ENCODE measurements around the gene BRD9. TPM values are rescaled to one million over a fixed set of nuclear protein-coding genes. Genes with fewer than 3 reads are reported as not detected.
A peak's percentile ranks its signal among the peaks of the same experiment; 100 is the strongest.

The BRD9 gene
- polyA plus RNA-seq, 1 donor (not counting 4 experiments of a cell fraction or from before 2014, with no cell fraction given), result 10.1 TPM

GRCh38 chr5:819078-819477 lies 73.5 kb downstream of the BRD9 start:
- no peaks in the 10 kb centered on the region for H4K20me1 ChIP-seq (ENCODE audit: control insufficient read depth, extremely low read depth, insufficient read depth, low read length)
- no peaks in the 10 kb centered on the region for H3K27me3 ChIP-seq (ENCODE audit: control insufficient read depth, extremely low read depth, insufficient read depth, low read length)
- no peak overlapping the region for H3K4me3 ChIP-seq (ENCODE audit: control insufficient read depth in 2 of 3, extremely low read depth in 1 of 3, insufficient read depth in 2 of 3, low read depth in 1 of 3, low read length in 3 of 3)
- H3K9me1 ChIP-seq (ENCODE audit: control insufficient read depth, extremely low read depth, insufficient read depth, low read length), result no peaks in the 10 kb centered on the region
- FAIRE-seq (no peak), DNase-seq (ENCODE audit: low read depth, low spot score) (no peak)
- H3K9me3 ChIP-seq (ENCODE audit: control insufficient read depth, low read depth, low read length), result no peaks in the 10 kb centered on the region
- no peak overlapping the region for H3K27ac ChIP-seq (ENCODE audit: control insufficient read depth, insufficient read depth, low read length)
- TF ChIP-seq CTCF (optimal IDR thresholded peaks at IDR 0.05 in 1 of 3, IDR thresholded peaks at IDR 0.05 in 1 of 3, conservative IDR thresholded peaks at IDR 0.05 in 1 of 3; ENCODE audit: extremely low read depth in 1 of 3, insufficient read depth in 2 of 3, low read length in 3 of 3) (peak in 1 of 3 experiments; percentile 13), EZH2 (IDR thresholded peaks at IDR 0.05; ENCODE audit: low read length) (no peak)
- H3K36me3 ChIP-seq (ENCODE audit: control insufficient read depth in 2 of 2, extremely low read depth in 1 of 2, insufficient read depth in 2 of 2, low read length in 2 of 2), result no peaks in the 10 kb centered on the region
- dilution Hi-C loops (cut with MboI; ENCODE audit: extremely low pct_ligation_motif_present, low sequenced_read_pairs), result no loop called here
- no peak overlapping the region for H2AFZ ChIP-seq (ENCODE audit: control insufficient read depth, low read length)
- H3K9ac ChIP-seq (ENCODE audit: control insufficient read depth, extremely low read depth, insufficient read depth, low read length), result no peak overlapping the region
- no peak overlapping the region for H3K4me2 ChIP-seq (ENCODE audit: control insufficient read depth, extremely low read depth, insufficient read depth, low read depth, low read length)
- no peaks in the 10 kb centered on the region for H3K4me1 ChIP-seq (ENCODE audit: control insufficient read depth, extremely low read depth, insufficient read depth, low read length)
- no peaks in the 10 kb centered on the region for H3K79me2 ChIP-seq (ENCODE audit: control insufficient read depth, insufficient read depth, low read length)

GRCh38 chr5:816176-816575 lies 76.4 kb downstream of the BRD9 start:
- Histone ChIP-seq H3K9me1 (ENCODE audit: control insufficient read depth, extremely low read depth, insufficient read depth, low read length) (no peaks in the 10 kb centered on the region), H3K9ac (ENCODE audit: control insufficient read depth, extremely low read depth, insufficient read depth, low read length) (no peak overlapping the region), H3K27ac (ENCODE audit: control insufficient read depth, insufficient read depth, low read length) (no peak overlapping the region), H3K27me3 (ENCODE audit: control insufficient read depth, extremely low read depth, insufficient read depth, low read length) (no peaks in the 10 kb centered on the region), H2AFZ (ENCODE audit: control insufficient read depth, low read length) (no peak overlapping the region), H4K20me1 (ENCODE audit: control insufficient read depth, extremely low read depth, insufficient read depth, low read length) (no peaks in the 10 kb centered on the region), H3K4me1 (ENCODE audit: control insufficient read depth, extremely low read depth, insufficient read depth, low read length) (no peaks in the 10 kb centered on the region), H3K4me3 (ENCODE audit: control insufficient read depth in 2 of 3, extremely low read depth in 1 of 3, insufficient read depth in 2 of 3, low read depth in 1 of 3, low read length in 3 of 3) (no peak overlapping the region), H3K79me2 (ENCODE audit: control insufficient read depth, insufficient read depth, low read length) (no peaks in the 10 kb centered on the region), H3K4me2 (ENCODE audit: control insufficient read depth, extremely low read depth, insufficient read depth, low read depth, low read length) (no peak overlapping the region), H3K36me3 (ENCODE audit: control insufficient read depth in 2 of 2, extremely low read depth in 1 of 2, insufficient read depth in 2 of 2, low read length in 2 of 2) (no peaks in the 10 kb centered on the region), H3K9me3 (ENCODE audit: control insufficient read depth, low read depth, low read length) (no peaks in the 10 kb centered on the region)
- no peak for FAIRE-seq
- DNase-seq (ENCODE audit: low read depth, low spot score), result no peak
- dilution Hi-C loops (cut with MboI; ENCODE audit: extremely low pct_ligation_motif_present, low sequenced_read_pairs), result no loop called here
- TF ChIP-seq EZH2 (IDR thresholded peaks at IDR 0.05; ENCODE audit: low read length) (no peak), CTCF (optimal IDR thresholded peaks at IDR 0.05 in 1 of 3, IDR thresholded peaks at IDR 0.05 in 1 of 3, conservative IDR thresholded peaks at IDR 0.05 in 1 of 3; ENCODE audit: extremely low read depth in 1 of 3, insufficient read depth in 2 of 3, low read length in 3 of 3) (no peak)
